ENCODE measurements around the gene SPAG9. TPM values are rescaled to one million over a fixed set of nuclear protein-coding genes. Genes with fewer than 3 reads are reported as not detected.

SPAG9 gene
- total RNA-seq, 1 donor = 95.4 TPM

DNA sequence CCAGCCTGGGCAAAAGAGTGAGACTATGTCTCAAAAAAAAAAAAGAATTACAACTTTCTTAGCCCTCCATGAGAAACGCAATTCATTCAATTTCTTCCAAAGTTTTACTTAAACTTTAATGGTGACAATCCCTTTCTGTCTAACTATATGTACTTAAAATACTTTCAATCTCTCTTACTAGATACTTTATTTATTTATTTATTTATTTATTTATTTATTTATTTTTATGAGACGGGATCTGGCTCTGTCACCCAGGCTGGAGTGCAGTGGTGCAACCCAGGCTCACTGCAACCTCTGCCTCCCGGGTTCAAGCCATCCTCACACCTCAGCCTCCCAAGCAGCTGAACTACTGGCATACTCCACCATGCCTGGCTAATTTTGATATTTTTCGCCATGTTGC is 108.1 kb downstream of the SPAG9 start:
- H3K27me3 ChIP-seq (ENCODE audit: insufficient read depth, low read length) = no peaks in the 10 kb centered on the region
- no peaks in the 10 kb centered on the region for H3K4me1 ChIP-seq (ENCODE audit: insufficient read depth, low read length)
- no peaks in the 10 kb centered on the region for H3K9me3 ChIP-seq (ENCODE audit: low read depth, low read length)
- H3K4me3 ChIP-seq (ENCODE audit: low read length) = no peak overlapping the region

DNA sequence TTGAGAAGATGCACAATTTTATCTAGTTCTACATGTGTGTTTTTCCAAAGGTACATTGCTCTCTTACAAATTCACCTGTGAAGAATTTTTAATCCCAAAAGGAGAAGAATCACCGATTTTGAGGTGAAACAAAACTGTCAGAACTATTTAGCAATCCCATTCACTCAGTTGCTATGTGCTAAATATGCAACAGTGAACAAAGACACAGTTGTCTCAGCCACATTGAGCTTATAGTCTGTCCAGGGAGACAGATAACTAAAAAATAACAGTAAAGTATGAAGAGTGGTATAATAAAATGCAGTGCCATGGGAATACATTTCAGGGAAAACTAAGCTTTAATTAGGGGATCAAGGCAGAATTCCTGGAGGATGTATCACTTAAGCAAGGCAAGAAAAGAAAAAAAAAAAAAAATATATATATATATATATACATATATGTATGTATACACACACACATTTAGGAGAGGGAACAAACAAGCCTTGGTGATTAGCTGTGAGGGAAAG is 110.4 kb downstream of the SPAG9 start:
- H3K27me3 ChIP-seq (ENCODE audit: insufficient read depth, low read length) = no peaks in the 10 kb centered on the region
- no peaks in the 10 kb centered on the region for H3K9me3 ChIP-seq (ENCODE audit: low read depth, low read length)
- H3K4me1 ChIP-seq (ENCODE audit: insufficient read depth, low read length) = no peaks in the 10 kb centered on the region
- H3K4me3 ChIP-seq (ENCODE audit: low read length) = no peak overlapping the region

DNA sequence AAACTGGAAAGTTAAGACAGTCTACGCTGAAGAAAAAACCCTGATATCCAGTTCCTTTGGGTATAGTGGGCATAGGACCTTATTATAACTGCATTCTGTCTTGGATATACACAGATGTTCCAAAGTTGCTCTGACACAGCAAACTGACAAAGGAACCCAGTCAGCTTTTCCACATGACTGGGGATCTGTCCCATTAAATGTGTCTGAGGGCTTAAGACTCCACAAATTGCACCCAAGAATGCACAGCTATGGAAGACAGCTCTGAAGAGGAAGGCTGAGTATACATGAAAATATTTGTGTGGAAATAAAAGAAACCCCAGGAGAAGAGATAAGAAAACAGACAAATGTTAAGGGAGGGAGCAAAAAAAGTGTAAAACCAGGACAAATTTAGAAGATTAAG is 114.1 kb downstream of the SPAG9 start:
- Histone ChIP-seq H3K9me3 (ENCODE audit: low read depth, low read length) (no peaks in the 10 kb centered on the region), H3K27me3 (ENCODE audit: insufficient read depth, low read length) (no peaks in the 10 kb centered on the region), H3K4me1 (ENCODE audit: insufficient read depth, low read length) (no peaks in the 10 kb centered on the region), H3K4me3 (ENCODE audit: low read length) (no peak overlapping the region)

DNA sequence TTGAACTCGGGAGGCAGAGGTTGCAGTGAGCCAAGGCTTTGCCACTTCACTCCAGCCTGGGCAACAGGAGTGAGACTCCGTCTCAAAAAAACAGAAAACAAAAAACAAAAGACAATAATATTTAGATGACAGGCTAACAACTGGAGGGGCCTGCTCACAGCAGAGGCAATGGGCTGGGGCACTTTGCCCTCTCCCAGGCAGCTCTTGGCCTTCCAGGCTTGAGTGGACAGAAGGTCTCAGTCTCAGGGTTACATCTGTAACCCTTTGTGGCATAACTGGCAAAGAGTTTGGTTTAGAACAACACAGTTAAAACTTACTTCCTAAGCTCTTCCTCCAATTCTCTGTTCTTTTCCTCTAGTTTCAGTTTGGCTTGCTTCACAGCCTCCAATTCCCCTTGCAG is 114.9 kb downstream of the SPAG9 start:
- no peaks in the 10 kb centered on the region for H3K27me3 ChIP-seq (ENCODE audit: insufficient read depth, low read length)
- no peak overlapping the region for H3K4me3 ChIP-seq (ENCODE audit: low read length)
- no peaks in the 10 kb centered on the region for H3K9me3 ChIP-seq (ENCODE audit: low read depth, low read length)
- H3K4me1 ChIP-seq (ENCODE audit: insufficient read depth, low read length) = no peaks in the 10 kb centered on the region

DNA sequence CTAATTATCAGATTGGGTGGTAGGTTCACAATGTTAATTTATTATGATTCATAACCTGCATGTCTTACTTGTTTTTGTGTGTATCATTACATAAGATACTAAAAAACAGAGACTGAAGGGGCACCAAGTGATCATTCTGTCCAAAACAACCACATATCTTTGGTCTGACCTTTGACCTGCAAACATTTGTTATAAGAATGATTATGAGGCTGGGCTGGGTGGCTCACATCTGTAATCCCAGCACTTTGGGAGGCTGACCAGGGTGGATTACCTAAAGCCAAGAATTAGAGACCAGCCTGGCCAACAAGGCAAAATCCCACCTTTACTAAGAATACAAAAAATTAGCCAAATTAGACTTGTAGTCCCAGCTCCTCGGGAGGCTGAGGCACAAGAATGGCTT is 116.4 kb downstream of the SPAG9 start:
- no peak overlapping the region for H3K4me3 ChIP-seq (ENCODE audit: low read length)
- no peaks in the 10 kb centered on the region for H3K9me3 ChIP-seq (ENCODE audit: low read depth, low read length)
- H3K27me3 ChIP-seq (ENCODE audit: insufficient read depth, low read length) = no peaks in the 10 kb centered on the region
- no peaks in the 10 kb centered on the region for H3K4me1 ChIP-seq (ENCODE audit: insufficient read depth, low read length)

DNA sequence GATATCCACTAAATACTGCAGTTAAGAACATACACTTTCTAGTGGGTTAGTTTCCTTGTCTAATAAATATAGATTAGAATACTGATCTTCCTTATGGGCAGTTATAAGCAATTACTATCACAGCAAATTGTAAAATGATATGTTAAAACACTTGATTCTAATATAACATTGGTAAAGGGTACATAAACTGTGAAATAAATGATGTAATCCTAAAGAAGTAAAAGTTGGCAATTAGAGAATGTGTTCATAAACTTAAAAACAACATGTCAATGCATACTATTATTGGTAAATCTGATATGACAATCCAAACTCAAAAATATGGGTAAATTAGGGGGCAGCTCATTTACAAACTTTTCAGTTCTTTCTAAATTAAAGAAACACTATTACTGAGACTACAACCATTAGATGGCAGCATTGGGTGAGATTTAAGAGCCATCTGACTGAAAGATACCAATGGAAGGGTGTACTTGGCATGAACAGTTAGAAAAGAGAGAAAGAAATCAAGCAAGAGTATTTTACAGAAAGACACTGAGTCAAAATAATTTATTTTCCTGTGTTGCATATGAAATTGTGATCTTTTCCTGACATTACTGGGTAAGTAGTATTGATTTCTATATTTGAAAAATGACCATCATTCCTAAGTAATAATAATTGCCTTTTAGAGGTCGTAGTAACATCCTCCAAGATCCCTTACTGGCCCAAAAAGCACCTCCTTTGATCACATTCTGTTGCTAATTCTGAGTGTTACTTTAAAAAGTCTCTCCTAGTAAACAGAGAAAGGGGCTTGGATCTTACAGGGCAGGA is 119.6 kb downstream of the SPAG9 start:
- H3K27me3 ChIP-seq (ENCODE audit: insufficient read depth, low read length) = no peaks in the 10 kb centered on the region
- H3K9me3 ChIP-seq (ENCODE audit: low read depth, low read length) = no peaks in the 10 kb centered on the region
- H3K4me3 ChIP-seq (ENCODE audit: low read length) = no peak overlapping the region
- H3K4me1 ChIP-seq (ENCODE audit: insufficient read depth, low read length) = no peaks in the 10 kb centered on the region

DNA sequence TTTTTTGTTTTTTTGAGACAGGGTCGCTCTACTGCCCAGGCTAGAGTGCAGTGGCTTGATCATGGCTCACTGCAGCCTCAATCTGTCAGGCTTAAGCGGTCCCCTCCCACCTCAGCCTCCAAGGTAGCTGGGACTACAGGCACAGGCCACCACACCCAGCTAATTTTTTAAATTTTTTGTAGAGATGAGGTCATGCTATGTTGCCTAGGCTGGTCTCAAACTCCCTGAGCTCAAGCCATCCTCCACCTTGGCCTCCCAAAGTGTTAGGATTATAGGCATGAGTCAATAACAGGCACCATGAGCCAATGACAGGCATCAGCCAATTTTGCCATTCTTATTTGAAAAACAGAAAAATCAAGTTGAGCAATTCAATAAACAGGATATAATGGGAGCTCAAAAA is 125.0 kb downstream of the SPAG9 start:
- Histone ChIP-seq H3K27me3 (ENCODE audit: insufficient read depth, low read length) (no peaks in the 10 kb centered on the region), H3K4me3 (ENCODE audit: low read length) (no peak overlapping the region), H3K9me3 (ENCODE audit: low read depth, low read length) (no peaks in the 10 kb centered on the region)

DNA sequence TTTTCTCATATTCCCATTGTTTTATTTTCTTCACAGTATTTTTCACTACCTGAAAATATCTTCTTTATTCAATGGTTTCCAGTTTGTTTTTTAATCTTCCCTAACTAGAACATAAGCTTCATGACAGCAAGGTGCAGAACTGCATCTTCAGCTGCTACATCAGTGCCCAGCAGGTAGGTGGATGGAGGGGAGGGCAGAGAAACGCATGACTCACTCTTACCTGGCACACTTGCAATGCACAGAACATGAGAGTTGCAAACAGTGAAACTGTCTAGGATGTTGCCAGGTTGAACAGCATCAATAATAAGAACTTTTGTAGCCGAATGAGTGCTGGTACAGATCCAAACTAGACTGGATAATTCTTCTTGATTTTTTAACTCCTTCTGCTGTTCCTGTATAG is 127.1 kb downstream of the SPAG9 start:
- no peaks in the 10 kb centered on the region for H3K27me3 ChIP-seq (ENCODE audit: insufficient read depth, low read length)
- H3K4me3 ChIP-seq (ENCODE audit: low read length) = no peak overlapping the region
- no peaks in the 10 kb centered on the region for H3K4me1 ChIP-seq (ENCODE audit: insufficient read depth, low read length)
- H3K9me3 ChIP-seq (ENCODE audit: low read depth, low read length) = no peaks in the 10 kb centered on the region

More for the DNA sequence above, 125.0 kb downstream of the SPAG9 start:
- no peaks in the 10 kb centered on the region for H3K4me1 ChIP-seq (ENCODE audit: insufficient read depth, low read length)

DNA sequence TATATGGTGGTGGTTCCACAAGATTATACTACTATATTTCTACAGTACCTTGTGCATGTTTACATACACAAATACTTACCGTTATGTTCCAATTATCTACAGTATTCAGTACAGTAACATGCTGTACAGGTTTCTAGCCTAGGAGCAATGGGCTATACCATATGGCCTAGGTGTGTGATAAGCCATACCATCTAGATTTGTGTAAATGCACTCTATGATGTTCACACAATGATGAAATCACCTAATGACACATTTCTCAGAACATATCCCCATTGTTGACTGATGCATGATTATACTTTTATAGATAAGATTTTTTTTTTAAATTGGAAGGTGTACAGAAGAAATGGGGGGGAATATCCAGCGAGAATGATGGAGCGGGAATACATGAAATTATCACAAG is 131.5 kb downstream of the SPAG9 start:
- Histone ChIP-seq H3K9me3 (ENCODE audit: low read depth, low read length) (no peaks in the 10 kb centered on the region), H3K4me1 (ENCODE audit: insufficient read depth, low read length) (no peaks in the 10 kb centered on the region), H3K27me3 (ENCODE audit: insufficient read depth, low read length) (no peaks in the 10 kb centered on the region), H3K4me3 (ENCODE audit: low read length) (no peak overlapping the region)

DNA sequence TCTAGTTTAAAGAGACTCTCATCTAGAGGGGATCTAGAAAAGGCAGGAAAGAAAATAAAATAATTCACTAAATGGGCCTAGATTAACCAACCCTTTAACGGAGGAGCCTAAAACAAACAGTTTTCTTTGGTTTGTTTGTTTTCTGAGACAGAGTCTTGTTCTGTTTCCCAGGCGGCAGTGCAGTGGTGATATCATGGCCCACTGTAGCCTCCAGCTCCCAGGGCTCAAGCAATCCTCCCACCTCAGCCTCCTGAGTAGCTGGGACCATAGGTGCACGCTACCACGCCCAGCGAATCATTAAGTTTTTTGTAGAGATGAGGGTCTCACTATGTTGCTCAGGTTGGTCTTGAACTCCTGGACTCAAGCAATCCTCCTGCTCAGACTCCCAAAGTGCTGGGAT is 132.2 kb downstream of the SPAG9 start:
- no peak overlapping the region for H3K4me3 ChIP-seq (ENCODE audit: low read length)

DNA sequence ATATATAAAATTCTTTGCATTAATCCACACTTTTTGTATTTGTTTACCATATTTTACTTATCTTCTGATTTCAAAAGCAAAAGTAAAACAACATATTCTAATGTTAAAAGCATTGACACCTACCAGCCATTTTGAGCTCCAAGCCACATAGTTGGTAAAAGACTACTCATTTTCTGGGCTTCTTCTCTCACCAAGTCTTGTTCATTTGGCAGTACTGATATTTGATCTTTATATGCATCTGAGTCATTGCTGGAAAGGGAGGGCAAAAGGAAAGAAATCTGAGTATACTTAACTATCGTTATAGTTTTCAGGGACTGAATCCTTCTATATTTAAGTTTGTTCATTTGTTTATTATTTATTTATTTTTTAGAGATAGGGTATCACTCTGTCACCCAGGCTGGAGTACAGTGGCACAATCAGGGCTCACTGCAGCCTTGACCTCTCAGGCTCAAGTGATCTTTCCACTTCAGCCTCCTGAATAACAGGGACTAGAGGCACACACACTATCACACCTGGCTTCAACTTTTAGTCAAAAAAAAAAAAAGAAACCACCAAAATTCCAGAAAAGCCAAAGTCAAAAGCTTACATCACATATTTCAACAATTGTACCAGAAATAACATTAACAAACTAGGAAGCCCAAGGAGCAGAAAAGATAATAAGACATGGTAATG is 133.5 kb downstream of the SPAG9 start:
- H3K9me3 ChIP-seq (ENCODE audit: low read depth, low read length) = no peaks in the 10 kb centered on the region
- H3K4me1 ChIP-seq (ENCODE audit: insufficient read depth, low read length) = no peaks in the 10 kb centered on the region
- no peak overlapping the region for H3K4me3 ChIP-seq (ENCODE audit: low read length)
- H3K27me3 ChIP-seq (ENCODE audit: insufficient read depth, low read length) = no peaks in the 10 kb centered on the region

More for the DNA sequence above, 132.2 kb downstream of the SPAG9 start:
- Histone ChIP-seq H3K4me1 (ENCODE audit: insufficient read depth, low read length) (no peaks in the 10 kb centered on the region), H3K9me3 (ENCODE audit: low read depth, low read length) (no peaks in the 10 kb centered on the region), H3K27me3 (ENCODE audit: insufficient read depth, low read length) (no peaks in the 10 kb centered on the region)

DNA sequence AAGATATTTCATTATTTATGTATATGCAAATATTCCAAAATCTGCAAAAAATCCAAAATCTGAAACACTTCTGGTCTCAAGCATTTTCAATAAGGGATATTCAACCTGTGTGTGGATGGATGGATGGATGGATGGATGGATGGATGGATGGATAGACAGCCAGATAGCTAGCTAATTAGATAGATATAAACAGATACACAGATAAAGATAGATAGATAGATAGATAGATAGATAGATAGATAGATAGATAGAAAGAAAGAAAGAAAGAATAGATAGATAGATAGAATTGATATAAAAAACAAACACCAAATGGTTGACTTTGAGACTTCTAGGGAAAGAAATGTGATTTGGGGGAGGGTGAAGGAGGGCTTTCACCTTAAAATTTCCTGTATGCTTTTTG is 139.4 kb downstream of the SPAG9 start:
- Histone ChIP-seq H3K27me3 (ENCODE audit: insufficient read depth, low read length) (no peaks in the 10 kb centered on the region), H3K9me3 (ENCODE audit: low read depth, low read length) (no peaks in the 10 kb centered on the region), H3K4me3 (ENCODE audit: low read length) (no peak overlapping the region), H3K4me1 (ENCODE audit: insufficient read depth, low read length) (peaks cover 8% of the 10 kb centered on the region)

DNA sequence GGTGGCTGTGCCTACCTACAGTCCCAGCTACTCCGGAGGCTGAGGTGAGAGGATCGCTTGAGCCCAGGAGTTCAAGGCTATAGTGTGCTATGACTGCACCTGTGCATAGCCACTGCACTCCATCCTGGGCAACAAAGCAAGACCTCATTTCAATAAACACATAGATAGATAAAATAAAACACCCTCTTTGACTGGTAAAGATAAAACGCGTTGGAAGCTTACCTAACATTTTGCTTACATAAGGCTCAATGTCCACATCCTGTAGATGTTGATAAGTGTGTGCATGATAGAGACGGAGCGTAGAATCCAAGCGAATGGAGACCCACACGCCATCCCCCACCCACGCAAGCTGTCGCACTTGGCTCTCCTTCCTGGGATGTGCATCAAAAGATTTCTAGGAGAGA is 141.1 kb downstream of the SPAG9 start:
- Histone ChIP-seq H3K9me3 (ENCODE audit: low read depth, low read length) (no peaks in the 10 kb centered on the region), H3K4me3 (ENCODE audit: low read length) (no peak overlapping the region), H3K4me1 (ENCODE audit: insufficient read depth, low read length) (peaks cover 8% of the 10 kb centered on the region), H3K27me3 (ENCODE audit: insufficient read depth, low read length) (no peaks in the 10 kb centered on the region)

DNA sequence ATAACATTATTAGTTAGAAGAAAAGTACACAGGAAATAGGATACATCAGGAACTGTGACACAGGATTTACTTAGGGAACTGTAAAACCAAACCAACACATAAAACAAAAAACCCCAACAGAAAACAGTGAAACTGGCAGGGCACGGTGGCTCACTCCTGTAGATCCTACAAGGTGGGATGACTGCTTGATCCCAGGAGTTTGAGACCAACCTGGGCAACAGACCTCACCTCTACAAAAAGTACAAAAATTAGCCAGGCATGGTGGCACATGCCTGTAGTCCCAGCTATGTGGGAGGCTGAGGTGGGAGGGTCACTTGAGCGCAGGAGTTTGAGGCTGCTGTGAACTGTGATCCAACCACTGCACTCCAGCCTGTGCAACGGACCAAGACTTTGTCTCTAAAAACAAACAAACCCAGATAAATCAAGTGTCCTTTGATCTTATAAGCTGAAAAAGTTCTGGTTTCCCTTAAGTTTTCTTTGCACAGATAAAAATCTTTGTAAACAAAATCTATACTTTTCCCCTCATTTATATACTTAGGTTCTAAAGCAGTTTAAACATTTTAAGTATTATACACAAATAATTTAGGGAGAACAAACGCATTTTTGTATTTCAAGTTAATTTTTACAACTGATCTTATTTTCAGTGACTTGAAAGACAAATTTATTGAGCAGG is 143.0 kb downstream of the SPAG9 start:
- H3K4me3 ChIP-seq (ENCODE audit: low read length) = no peak overlapping the region
- no peaks in the 10 kb centered on the region for H3K9me3 ChIP-seq (ENCODE audit: low read depth, low read length)
- H3K27me3 ChIP-seq (ENCODE audit: insufficient read depth, low read length) = no peaks in the 10 kb centered on the region
- peaks cover 8% of the 10 kb centered on the region for H3K4me1 ChIP-seq (ENCODE audit: insufficient read depth, low read length)

DNA sequence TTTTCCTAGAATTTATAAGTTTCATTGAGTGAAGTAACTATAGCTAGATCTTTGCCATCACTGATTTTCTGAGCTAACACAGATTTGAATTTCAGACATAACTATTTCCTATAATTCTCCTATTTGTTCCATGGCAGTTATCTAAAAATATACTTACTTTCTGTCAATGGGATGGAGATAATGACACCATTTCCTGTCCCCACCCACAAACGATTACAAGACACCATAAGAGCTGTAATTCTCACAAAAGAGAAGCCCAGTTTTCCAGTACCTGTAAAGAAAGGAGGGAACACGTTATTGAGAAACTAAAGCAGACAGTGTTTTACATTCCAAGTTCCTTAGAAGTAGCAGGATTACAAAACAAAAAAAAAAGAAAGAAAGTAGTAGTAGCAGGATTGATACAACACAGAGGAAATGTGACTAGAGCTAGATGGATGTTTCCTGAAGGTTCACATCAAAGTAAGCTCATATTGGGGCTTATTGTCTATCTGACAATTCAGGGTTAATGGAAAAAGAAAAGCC is 143.7 kb downstream of the SPAG9 start:
- Histone ChIP-seq H3K9me3 (ENCODE audit: low read depth, low read length) (no peaks in the 10 kb centered on the region), H3K4me3 (ENCODE audit: low read length) (no peak overlapping the region), H3K4me1 (ENCODE audit: insufficient read depth, low read length) (peaks cover 8% of the 10 kb centered on the region), H3K27me3 (ENCODE audit: insufficient read depth, low read length) (no peaks in the 10 kb centered on the region)

Measured in mononuclear cell (primary cell).